ENCODE measurements around the gene CRIM1. TPM values are rescaled to one million over a fixed set of nuclear protein-coding genes. Genes with fewer than 3 reads are reported as not detected.

The CRIM1 gene
- total and polyA plus RNA-seq, 4 donors, result 24.3 to 119 (median 58.4) TPM

- no peak overlapping the region for H3K27ac ChIP-seq (ENCODE audit: low read depth in 1 of 2, low read length in 1 of 2)
- 90 to 97% methylated on average over 7 of the region's 7 CpGs for WGBS, 2 donors
- TF ChIP-seq CTCF (IDR thresholded peaks at IDR 0.05; ENCODE audit: control extremely low read depth, extremely low read depth), result no peak
Measured at GRCh38 chr2:36449213-36449612, 93.6 kb downstream of the CRIM1 start.

GRCh38 chr2:36449943-36450392 is 94.4 kb downstream of the CRIM1 start:
- H3K27ac ChIP-seq (ENCODE audit: low read depth in 1 of 2, low read length in 1 of 2), result peak overlapping the region; percentile 64 to 66
- no peak overlapping the region for H3K9ac ChIP-seq (ENCODE audit: insufficient read depth in 1 of 2, low read length in 2 of 2)
- no peak for DNase-seq
- H3K4me3 ChIP-seq, result no peak overlapping the region
- ATAC-seq (ENCODE audit: insufficient read depth, low FRiP score), result no peak
- 86 to 92% methylated on average over 6 of the region's 6 CpGs for WGBS, 2 donors
- H3K4me1 ChIP-seq (ENCODE audit: control insufficient read depth in 5 of 5, insufficient read depth in 5 of 5, low read length in 5 of 5), result peaks cover 0 to 25% (median 15%) of the 10 kb centered on the region in 5 donors
- TF ChIP-seq CTCF (IDR thresholded peaks at IDR 0.05; ENCODE audit: control extremely low read depth, extremely low read depth), result no peak
- H3K27me3 ChIP-seq (ENCODE audit: control insufficient read depth in 3 of 3, insufficient read depth in 3 of 3, low read length in 2 of 3), result no peaks in the 10 kb centered on the region
- no peaks in the 10 kb centered on the region for H3K9me3 ChIP-seq (ENCODE audit: control insufficient read depth in 4 of 4, insufficient read depth in 3 of 4, low read length in 3 of 4)
- H3K36me3 ChIP-seq (ENCODE audit: control insufficient read depth in 4 of 4, insufficient read depth in 4 of 4, low read length in 4 of 4), result peaks cover 9 to 25% (median 11%) of the 10 kb centered on the region in 4 donors

More at GRCh38 chr2:36449213-36449612, 93.6 kb downstream of the CRIM1 start:
- H3K9ac ChIP-seq (ENCODE audit: insufficient read depth in 1 of 2, low read length in 2 of 2), result no peak overlapping the region
- H3K9me3 ChIP-seq (ENCODE audit: control insufficient read depth in 4 of 4, insufficient read depth in 3 of 4, low read length in 3 of 4), result no peaks in the 10 kb centered on the region
- H3K4me1 ChIP-seq (ENCODE audit: control insufficient read depth in 5 of 5, insufficient read depth in 5 of 5, low read length in 5 of 5), result peaks cover 0 to 25% (median 14%) of the 10 kb centered on the region in 5 donors
- no peaks in the 10 kb centered on the region for H3K27me3 ChIP-seq (ENCODE audit: control insufficient read depth in 3 of 3, insufficient read depth in 3 of 3, low read length in 2 of 3)
- DNase-seq, result no peak
- peaks cover 9 to 29% (median 11%) of the 10 kb centered on the region in 4 donors for H3K36me3 ChIP-seq (ENCODE audit: control insufficient read depth in 4 of 4, insufficient read depth in 4 of 4, low read length in 4 of 4)
- ATAC-seq (ENCODE audit: insufficient read depth, low FRiP score), result no peak
- H3K4me3 ChIP-seq, result no peak overlapping the region

GRCh38 chr2:36450466-36451196 is 95.1 kb downstream of the CRIM1 start:
- Histone ChIP-seq H3K4me3 (no peak overlapping the region), H3K27me3 (ENCODE audit: control insufficient read depth in 3 of 3, insufficient read depth in 3 of 3, low read length in 2 of 3) (no peaks in the 10 kb centered on the region), H3K27ac (ENCODE audit: low read depth in 1 of 2, low read length in 1 of 2) (peak overlapping the region in 1 of 2 donors; percentile 39), H3K9ac (ENCODE audit: insufficient read depth in 1 of 2, low read length in 2 of 2) (no peak overlapping the region), H3K4me1 (ENCODE audit: control insufficient read depth in 5 of 5, insufficient read depth in 5 of 5, low read length in 5 of 5) (peaks cover 2 to 27% (median 22%) of the 10 kb centered on the region in 5 donors), H3K36me3 (ENCODE audit: control insufficient read depth in 4 of 4, insufficient read depth in 4 of 4, low read length in 4 of 4) (peaks cover 8 to 25% (median 9%) of the 10 kb centered on the region in 4 donors), H3K9me3 (ENCODE audit: control insufficient read depth in 4 of 4, insufficient read depth in 3 of 4, low read length in 3 of 4) (no peaks in the 10 kb centered on the region)
- 67 to 89% methylated on average over 5 of the region's 5 CpGs for WGBS, 2 donors
- no peak for DNase-seq
- TF ChIP-seq CTCF (IDR thresholded peaks at IDR 0.05; ENCODE audit: control extremely low read depth, extremely low read depth), result no peak
- ATAC-seq (ENCODE audit: insufficient read depth, low FRiP score), result no peak

All from lung (tissue), 12 donors.